Hematopoietic multipotent progenitor cell treated with erythropoietin and hydrocortisone succinate and interleukin-3 and kit ligand, for 4 days (in vitro differentiated cells): ENCODE data around the gene CTPS2.

Experiments used
- DNase-seq: peaks from one replicate; pipeline ENCODE4 v3.0.0-alpha.2; 2015

Gene CTPS2

DNA sequence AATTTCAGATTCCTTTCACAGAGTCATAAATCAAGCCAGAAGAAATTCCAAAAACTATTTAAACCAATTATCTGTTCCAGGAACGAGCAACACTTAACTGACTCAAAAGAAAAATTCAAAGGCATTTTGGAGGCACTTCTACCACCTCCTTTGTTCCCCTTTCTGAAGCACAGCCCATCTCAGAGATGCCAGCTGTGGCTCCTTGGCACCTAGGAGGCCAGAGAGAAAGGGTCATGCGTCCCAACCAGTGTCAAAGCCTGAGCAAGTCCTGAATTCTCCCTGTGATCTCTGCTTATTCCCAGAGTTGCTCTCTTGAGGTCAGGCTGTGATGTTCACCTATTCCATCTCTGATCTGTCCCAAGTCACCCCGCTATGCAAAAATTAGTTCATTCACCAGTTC lies 167.5 kb downstream of the CTPS2 start:
- DNase-seq: no peak
